ENCODE data around the gene MT1E.
"Not testable (repeated sequence)": the region's sequence is repeated elsewhere in the genome, so short reads cannot be mapped to it uniquely, and the experiment has no call there.

MT1E gene

DNA sequence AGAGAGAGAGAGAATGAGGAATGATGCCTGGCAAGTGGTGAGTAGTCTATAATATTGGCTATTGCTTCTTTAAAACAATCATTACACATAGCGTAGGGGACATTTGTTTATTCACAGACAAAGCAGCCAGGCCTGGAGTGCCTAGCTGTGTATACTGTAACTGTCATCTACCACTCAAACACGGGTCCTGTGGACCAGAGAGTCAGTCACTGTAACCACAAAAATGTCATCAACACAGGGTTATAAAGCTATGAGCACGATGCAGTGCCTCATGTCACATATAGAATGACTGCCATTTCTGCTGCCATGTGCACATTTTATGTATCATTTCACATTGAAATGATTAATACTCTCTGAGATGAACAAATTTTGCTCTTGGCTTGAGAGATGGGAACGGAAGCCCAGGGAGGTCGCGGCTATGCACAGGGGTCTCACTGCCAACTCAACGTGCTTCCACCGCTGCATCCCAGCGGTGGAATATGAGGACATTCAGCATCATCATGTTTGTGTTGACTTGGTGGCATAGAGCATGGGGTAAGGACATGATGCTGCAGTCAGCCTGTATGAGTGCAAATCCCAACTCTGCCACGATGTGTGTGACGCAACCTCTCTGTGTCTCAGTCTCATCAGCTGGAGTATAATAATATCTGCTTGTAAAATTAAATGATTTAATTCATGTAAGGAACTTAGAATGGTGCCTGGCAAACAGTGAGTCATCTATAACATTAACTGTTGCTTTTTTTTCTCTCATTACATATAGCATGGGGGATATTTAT is 47.4 kb downstream of the MT1E start:
- DNase-seq, result no peak

- peak; percentile 37 for DNase-seq
These were observed 48.3 kb downstream of the MT1E start for GRCh38 chr16:56673921-56674320.

DNA sequence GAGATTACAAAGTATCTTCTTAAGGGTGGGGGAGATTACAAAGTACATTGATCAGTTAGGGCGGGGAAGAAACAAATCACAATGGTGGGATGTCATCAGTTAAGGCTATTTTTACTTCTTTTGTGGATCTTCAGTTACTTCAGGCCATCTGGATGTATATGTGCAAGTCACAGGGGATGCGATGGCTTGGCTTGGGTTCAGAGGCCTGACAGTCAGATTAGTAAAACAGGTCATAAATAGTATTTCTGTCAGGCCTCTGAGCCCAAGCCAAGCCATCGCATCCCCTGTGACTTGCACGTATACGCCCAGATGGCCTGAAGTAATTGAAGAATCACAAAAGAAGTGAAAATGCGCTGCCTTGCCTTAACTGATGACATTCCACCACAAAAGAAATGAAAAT is 49.0 kb downstream of the MT1E start:
- DNase-seq, result not testable (repeated sequence)

DNA sequence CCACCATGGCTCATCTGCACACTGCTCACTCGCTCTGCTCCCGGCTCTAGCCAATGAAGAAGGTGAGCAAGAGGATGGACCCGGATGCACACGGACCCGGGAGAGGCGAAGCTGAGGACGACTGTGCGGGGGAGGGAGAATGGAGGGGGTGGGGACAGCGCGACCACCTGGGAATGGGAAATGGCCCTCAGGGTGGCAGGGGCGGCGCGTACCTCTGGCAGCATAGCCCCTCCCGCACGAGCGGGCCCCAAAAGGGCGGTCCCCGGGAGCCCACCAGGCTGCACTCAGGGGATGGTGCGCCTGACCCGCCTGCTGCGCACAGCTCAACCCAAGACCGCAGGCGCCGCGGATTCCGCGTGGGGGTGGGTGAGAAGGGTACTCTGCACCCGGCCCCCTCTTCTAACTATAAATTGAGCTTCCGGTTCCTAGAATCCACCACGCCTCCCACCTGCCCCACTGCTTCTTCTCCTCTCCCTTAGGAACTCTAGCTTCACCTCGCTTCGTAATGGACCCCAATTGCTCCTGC is 50.2 kb downstream of the MT1E start:
- peak; percentile 47 for DNase-seq
